HG03159 (cell line): Measurements from ENCODE around the gene HOOK2.

Experiments
- ATAC-seq: cut with Tn5 transposase; IDR thresholded peaks from one replicate; pipeline ENCODE4 v1.9.1; 2021; ENCODE audit warnings: mild to moderate bottlenecking, moderate library complexity; ENCODE audit not compliant: unreplicated experiment

The HOOK2 gene

GRCh38 chr19:12783849-12784393 lies 8.6 kb upstream of the HOOK2 start:
- ATAC-seq = no peak

- ATAC-seq = no peak
Measured at GRCh38 chr19:12783291-12783848, 8.0 kb upstream of the HOOK2 start.

- ATAC-seq = no peak
Measured at GRCh38 chr19:12782424-12783290, 7.3 kb upstream of the HOOK2 start.

GRCh38 chr19:12782174-12782423 lies 6.7 kb upstream of the HOOK2 start:
- ATAC-seq = no peak

- no peak for ATAC-seq
Measured at GRCh38 chr19:12779162-12779993, 4.0 kb upstream of the HOOK2 start.

GRCh38 chr19:12778905-12779161 lies 3.5 kb upstream of the HOOK2 start:
- ATAC-seq = no peak

GRCh38 chr19:12778017-12778904 lies 2.9 kb upstream of the HOOK2 start:
- no peak for ATAC-seq

GRCh38 chr19:12777217-12778016 lies 2.1 kb upstream of the HOOK2 start:
- no peak for ATAC-seq

GRCh38 chr19:12773571-12773970 lies 1.8 kb downstream of the HOOK2 start:
- ATAC-seq = no peak

GRCh38 chr19:12772323-12772722 lies 3.0 kb downstream of the HOOK2 start:
- ATAC-seq = no peak

GRCh38 chr19:12770922-12771321 lies 4.4 kb downstream of the HOOK2 start:
- no peak for ATAC-seq

GRCh38 chr19:12769689-12770088 lies 5.7 kb downstream of the HOOK2 start:
- ATAC-seq = no peak

- ATAC-seq = no peak
Measured at GRCh38 chr19:12767666-12768065, 7.7 kb downstream of the HOOK2 start.

GRCh38 chr19:12767150-12767549 lies 8.2 kb downstream of the HOOK2 start:
- no peak for ATAC-seq

- ATAC-seq = no peak
Measured at GRCh38 chr19:12766051-12766521, 9.3 kb downstream of the HOOK2 start.

- no peak for ATAC-seq
Measured at GRCh38 chr19:12764698-12765097, 10.7 kb downstream of the HOOK2 start.

- ATAC-seq = no peak
Measured at GRCh38 chr19:12763100-12763499, 12.3 kb downstream of the HOOK2 start.

- ATAC-seq = no peak
Measured at GRCh38 chr19:12759686-12760085, 15.7 kb downstream of the HOOK2 start.

- no peak for ATAC-seq
Measured at GRCh38 chr19:12757544-12758274, 17.6 kb downstream of the HOOK2 start.
